Measurements from ENCODE around the gene ZNF644. TPM values are rescaled to one million over a fixed set of nuclear protein-coding genes. Genes with fewer than 3 reads are reported as not detected.

ZNF644 gene
- total RNA-seq, 1 donor from 2014 or later = 77.9 TPM

GRCh38 chr1:91012196-91012595 is 9.6 kb downstream of the ZNF644 start:
- peak overlapping the region; percentile 13 for H3K27ac Mint-ChIP-seq
- no peak for DNase-seq (ENCODE audit: low spot score in 2 of 2, unreplicated experiment in 2 of 2)

GRCh38 chr1:91011726-91012125 is 10.1 kb downstream of the ZNF644 start:
- no peak for DNase-seq (ENCODE audit: low spot score in 2 of 2, unreplicated experiment in 2 of 2)
- peaks cover 14% of the 10 kb centered on the region for H3K36me3 Mint-ChIP-seq
- H3K9me3 Mint-ChIP-seq = peaks cover 12% of the 10 kb centered on the region
- H3K4me1 Mint-ChIP-seq = peaks cover 15% of the 10 kb centered on the region
- H3K4me3 Mint-ChIP-seq = no peak overlapping the region
- peak overlapping the region; percentile 13 for H3K27ac Mint-ChIP-seq
- H3K27me3 Mint-ChIP-seq (ENCODE audit: low read depth) = no peaks in the 10 kb centered on the region
- no peak for TF ChIP-seq CTCF (IDR thresholded peaks at IDR 0.05; ENCODE audit: unreplicated experiment)

More at GRCh38 chr1:91012196-91012595, 9.6 kb downstream of the ZNF644 start:
- peaks cover 12% of the 10 kb centered on the region for H3K36me3 Mint-ChIP-seq
- no peak for TF ChIP-seq CTCF (IDR thresholded peaks at IDR 0.05; ENCODE audit: unreplicated experiment)
- peaks cover 8% of the 10 kb centered on the region for H3K9me3 Mint-ChIP-seq
- H3K27me3 Mint-ChIP-seq (ENCODE audit: low read depth) = no peaks in the 10 kb centered on the region
- H3K4me3 Mint-ChIP-seq = no peak overlapping the region
- peaks cover 15% of the 10 kb centered on the region for H3K4me1 Mint-ChIP-seq

- H3K27ac Mint-ChIP-seq = no peak overlapping the region
- TF ChIP-seq CTCF (IDR thresholded peaks at IDR 0.05; ENCODE audit: unreplicated experiment) = no peak
- H3K4me1 Mint-ChIP-seq = peaks cover 4% of the 10 kb centered on the region
- no peaks in the 10 kb centered on the region for H3K27me3 Mint-ChIP-seq (ENCODE audit: low read depth)
- no peak overlapping the region for H3K4me3 Mint-ChIP-seq
- H3K36me3 Mint-ChIP-seq = peaks cover 40% of the 10 kb centered on the region
- peaks cover 42% of the 10 kb centered on the region for H3K9me3 Mint-ChIP-seq
- DNase-seq (ENCODE audit: low spot score in 2 of 2, unreplicated experiment in 2 of 2) = no peak
Measured at GRCh38 chr1:91007827-91008226, 14.0 kb downstream of the ZNF644 start.

- Mint-ChIP-seq H3K9me3 (peaks cover 43% of the 10 kb centered on the region), H3K27ac (no peak overlapping the region), H3K4me1 (peaks cover 4% of the 10 kb centered on the region), H3K36me3 (peaks cover 46% of the 10 kb centered on the region), H3K4me3 (no peak overlapping the region), H3K27me3 (ENCODE audit: low read depth) (no peaks in the 10 kb centered on the region)
- no peak for TF ChIP-seq CTCF (IDR thresholded peaks at IDR 0.05; ENCODE audit: unreplicated experiment)
- DNase-seq (ENCODE audit: low spot score in 2 of 2, unreplicated experiment in 2 of 2) = no peak
Measured at GRCh38 chr1:91007092-91007491, 14.7 kb downstream of the ZNF644 start.

GRCh38 chr1:91006113-91006908 is 15.5 kb downstream of the ZNF644 start:
- Mint-ChIP-seq H3K9me3 (peaks cover 49% of the 10 kb centered on the region), H3K4me3 (no peak overlapping the region), H3K27me3 (ENCODE audit: low read depth) (no peaks in the 10 kb centered on the region), H3K36me3 (peaks cover 53% of the 10 kb centered on the region), H3K27ac (no peak overlapping the region), H3K4me1 (peaks cover 4% of the 10 kb centered on the region)
- DNase-seq (ENCODE audit: low spot score in 2 of 2, unreplicated experiment in 2 of 2) = no peak
- TF ChIP-seq CTCF (IDR thresholded peaks at IDR 0.05; ENCODE audit: unreplicated experiment) = no peak

Data from mesothelial cell of epicardium (in vitro differentiated cells).